K562 (cell line): ENCODE data around the gene OTUD1. TPM values are rescaled to one million over a fixed set of nuclear protein-coding genes. Genes with fewer than 3 reads are reported as not detected.

Experiments used
- ATAC-seq: fragments of 200-7000 bp; cut with Tn5 transposase; 3 replicates; pipeline ENCODE4 v1.9.1; 2020; ENCODE audit warnings: moderate library complexity
- BruUV-seq: library from RNA; stranded (reverse); fragments of 400-500 nt; replicated peaks from 2 replicates; lab custom pipeline; 2021; lab: Mats Ljungman, UMichigan
- CTCF ChIA-PET: fragments of 300-600 bp; formaldehyde crosslinking; extraction: SDS; loops from one replicate; lab custom pipeline; 2021; ENCODE audit warnings: low intra/inter-chr PET ratio; lab: Yijun Ruan, JAX
- POLR2A ChIA-PET: fragments of 300-600, 350-650 bp; sonication (Branson Sonifier 250); formaldehyde crosslinking; extraction: SDS; loops from one replicate; lab custom pipeline; 2021; ENCODE audit warnings: antibody characterized with exemption, inconsistent platforms; lab: Yijun Ruan, JAX
- DNase-seq, 4 experiments: peaks; one replicate each; pipeline versions ENCODE4 v3.0.0 to v3.0.0-alpha.2; 2011 to 2018; ENCODE audit warnings: low spot score in 3 of 4, mixed read lengths in 3 of 4; ENCODE audit errors: extremely low read depth in 1 of 4
- FAIRE-seq: peaks from 2 replicates; lab custom pipeline; 2011; peaks lifted over from hg19 to GRCh38; lab: Jason Lieb, UNC
- H2AFZ ChIP-seq: 2 replicates; pipeline ENCODE4 v1.6.0; 2011; ENCODE audit warnings: low read depth, low read length, control low read depth, inconsistent platforms
- H3K27ac ChIP-seq: fragments of 200-600 bp; 3 replicates; pipeline ENCODE4 v1.8.0; 2011; ENCODE audit warnings: low read depth, mild to moderate bottlenecking, control low read depth, inconsistent platforms, low read length, moderate library complexity, mixed read lengths; ENCODE audit errors: extremely low read depth
- H3K27me3 ChIP-seq, 2 experiments: fragments of 300-600 bp in 1 of 2; 2 replicates in 1 of 2; 3 replicates in 1 of 2; pipeline versions ENCODE4 v1.6.0 to v1.8.0; 2011; ENCODE audit warnings: inconsistent platforms in 2 of 2, low read length in 2 of 2, mild to moderate bottlenecking in 1 of 2, mixed read lengths in 1 of 2, moderate library complexity in 1 of 2; ENCODE audit not compliant: control insufficient read depth in 2 of 2, insufficient read depth in 2 of 2
- H3K36me3 ChIP-seq: fragments of 300-600 bp; 3 replicates; pipeline ENCODE4 v1.8.0; 2011; ENCODE audit warnings: mild to moderate bottlenecking, low read length, inconsistent platforms; ENCODE audit not compliant: control insufficient read depth, insufficient read depth
- H3K4me1 ChIP-seq, 2 experiments: fragments of 200-600 bp in 1 of 2; replicated peaks in 1 of 2; 2 replicates in 1 of 2; 3 replicates in 1 of 2; pipeline versions ENCODE4 v1.5.1 to v1.8.0; 2011; ENCODE audit warnings: inconsistent platforms in 2 of 2, low read length in 2 of 2, mild to moderate bottlenecking in 1 of 2, mixed read lengths in 1 of 2, moderate library complexity in 1 of 2; ENCODE audit not compliant: control insufficient read depth in 2 of 2, insufficient read depth in 2 of 2
- H3K4me2 ChIP-seq: 2 replicates; pipeline ENCODE4 v1.6.1; 2011; ENCODE audit warnings: low read length, control low read depth, inconsistent platforms, mixed read lengths; ENCODE audit not compliant: insufficient read depth
- H3K4me3 ChIP-seq: fragments of 200-600 bp; sonication (generic), shearing (Covaris generic); 2 replicates; pipeline ENCODE4 v1.5.1; 2016; ENCODE audit warnings: control low read depth, inconsistent platforms
- H3K79me2 ChIP-seq: fragments of 200-600 bp; 3 replicates; pipeline ENCODE4 v1.8.0; 2011; ENCODE audit warnings: low read length, inconsistent platforms; ENCODE audit not compliant: control insufficient read depth, insufficient read depth
- H3K9ac ChIP-seq, 2 experiments: 2 replicates each; pipeline versions ENCODE4 v1.6.0 to v1.6.1; 2011; ENCODE audit warnings: low read depth in 2 of 2, low read length in 2 of 2, control low read depth in 1 of 2, inconsistent platforms in 1 of 2, mild to moderate bottlenecking in 1 of 2, mixed read lengths in 1 of 2; ENCODE audit not compliant: insufficient read depth in 1 of 2
- H3K9me1 ChIP-seq: one replicate; pipeline ENCODE4 v1.6.0; 2011; ENCODE audit warnings: inconsistent platforms, mild to moderate bottlenecking, low read length, moderate library complexity; ENCODE audit not compliant: control insufficient read depth, insufficient read depth
- H3K9me3 ChIP-seq: replicated peaks from 2 replicates; pipeline ENCODE4 v1.5.1; 2011; ENCODE audit warnings: low read depth, low read length, inconsistent platforms; ENCODE audit not compliant: control insufficient read depth, insufficient read depth
- H4K20me1 ChIP-seq: replicated peaks from 2 replicates; pipeline ENCODE4 v1.6.1; 2011; ENCODE audit warnings: low read length, inconsistent platforms, mixed read lengths; ENCODE audit not compliant: control insufficient read depth, insufficient read depth
- CCNT2 ChIP-seq: IDR thresholded peaks from 2 replicates; pipeline ENCODE4 v1.6.1; 2011; ENCODE audit warnings: borderline replicate concordance, low read depth, mild to moderate bottlenecking, moderate library complexity, mixed read lengths, low read length; ENCODE audit not compliant: insufficient read length; ENCODE audit errors: extremely low read depth
- CXXC5 ChIP-seq: fragments of 250-450 bp; sonication (Bioruptor Pico); IDR thresholded peaks from 2 replicates; pipeline ENCODE4 v1.8.0; 2022; ENCODE audit warnings: inconsistent platforms, mild to moderate bottlenecking, moderate library complexity
- KAT7 ChIP-seq: sonication (generic); formaldehyde crosslinking; IDR thresholded peaks from 2 replicates; pipeline ENCODE4 v1.8.0; 2022; ENCODE audit warnings: missing genetic modification reagents, mild to moderate bottlenecking, borderline replicate concordance
- KLF13 ChIP-seq: fragments of 450-650 bp; IDR thresholded peaks from 2 replicates; pipeline ENCODE4 v1.6.1; 2016; ENCODE audit warnings: missing genetic modification characterization, low read depth, mild to moderate bottlenecking, missing compliant biosample characterization, moderate library complexity, borderline replicate concordance
- MAZ ChIP-seq, 2 experiments: fragments of 450-650 bp in 1 of 2; sonication (generic) in 1 of 2; formaldehyde crosslinking; IDR thresholded peaks in 1 of 2; conservative IDR thresholded peaks in 1 of 2; 2 replicates each; pipeline versions ENCODE4 v1.4.0 to v1.5.0; 2020; ENCODE audit warnings: mild to moderate bottlenecking in 1 of 2, missing genetic modification reagents in 1 of 2
- MLLT1 ChIP-seq, 2 experiments: fragments of 450-650 bp; IDR thresholded peaks; 2 replicates each; pipeline ENCODE4 v1.6.1; 2016
- PHTF2 ChIP-seq: fragments of 250-450 bp; sonication (Bioruptor Pico); IDR thresholded peaks from 2 replicates; pipeline ENCODE4 v1.5.0; 2021; ENCODE audit warnings: mild to moderate bottlenecking
- TFAP4 ChIP-seq: sonication (generic); formaldehyde crosslinking; IDR thresholded peaks from 2 replicates; pipeline ENCODE4 v1.8.0; 2022; ENCODE audit warnings: missing genetic modification reagents, mild to moderate bottlenecking, moderate library complexity, borderline replicate concordance
- UBTF ChIP-seq, 2 experiments: IDR thresholded peaks; 2 replicates each; pipeline ENCODE4 v1.6.1; 2012; ENCODE audit warnings: improper control_type of control experiment in 2 of 2, low read depth in 2 of 2, low read length in 2 of 2, borderline replicate concordance in 1 of 2
- ZBTB1 ChIP-seq: sonication (generic); formaldehyde crosslinking; IDR thresholded peaks from 2 replicates; pipeline ENCODE4 v1.8.1; 2023; ENCODE audit warnings: missing genetic modification reagents, low read depth, mild to moderate bottlenecking, borderline replicate concordance
- ZFX ChIP-seq: sonication (generic); formaldehyde crosslinking; IDR thresholded peaks from 2 replicates; pipeline ENCODE4 v1.8.0; 2022; ENCODE audit warnings: mild to moderate bottlenecking, missing genetic modification reagents, moderate library complexity
- ZNF561 ChIP-seq: fragments of 450-650 bp; formaldehyde crosslinking; conservative IDR thresholded peaks from 2 replicates; pipeline ENCODE4 v1.4.0; 2020; ENCODE audit warnings: mild to moderate bottlenecking, moderate library complexity
- WGBS: fragments of 100-300 bp; shearing (Covaris generic); methylation state at CpG from one replicate; pipeline ENCODE4 v1.1.6; 2016; ENCODE audit warnings: low coverage, mixed read lengths; ENCODE audit not compliant: insufficient coverage; ENCODE audit errors: missing lambda C conversion rate; 5-methylcytosine and 5-hydroxymethylcytosine counted together
- in situ Hi-C: fragments of 300-500 bp; cut with MboI; formaldehyde crosslinking; loops from 4 replicates; pipeline ENCODE4 v1.15.0; 2018; ENCODE audit warnings: inconsistent platforms, mixed read lengths
- intact Hi-C: fragments of 100-400 bp; cut with micrococcal nuclease; formaldehyde crosslinking; loops from 2 replicates; pipeline ENCODE4 v1.14.2; 2022
- polyA plus RNA-seq, 8 experiments: library from polyadenylated mRNA; depleted of rRNA in 4 of 8; stranded (reverse) in 5 of 8; unstranded in 3 of 8; fragments of >200 nt; fragmentation: Nextera tagmentation in 2 of 8; fragmentation: Illumina TruSeq in 1 of 8; extraction: Ambion mirVana in 2 of 8; extraction: Trizol in 1 of 8; gene quantifications; 2 replicates each; pipeline versions ENCODE4 v1.2.1 to v1.2.3, GENCODE V29; 2011 to 2014; ENCODE audit warnings: inconsistent platforms in 1 of 8, missing spikeins in 1 of 8
- total RNA-seq, 7 experiments: library from RNA; depleted of rRNA in 6 of 7; stranded (reverse); fragments of >200 nt in 6 of 7; fragmentation: Illumina TruSeq in 2 of 7; extraction: Trizol in 2 of 7; gene quantifications; 2 replicates each; pipeline versions ENCODE4 v1.2.1 to v1.2.3, GENCODE V29; 2011 to 2021; ENCODE audit warnings: low replicate concordance in 1 of 7

OTUD1 gene
- total and polyA plus RNA-seq, 9 of the 15 experiments (the other 6 are each of a cell fraction or from before 2014, with no cell fraction given), result 0.29 to 2.0 (median 0.49) TPM

GRCh38 chr10:23439961-23440889 lies 1.4 kb downstream of the OTUD1 start:
- no TSS peak for BruUV-seq
- in situ Hi-C loops (no loop called here), intact Hi-C loops (no loop called here)
- ChIA-PET CTCF (no interaction called here), POLR2A (interaction anchor here (0.8 kb wide), 1 partner anchor 9 kb away, joined by 4 read pairs; no protein-coding TSS in a partner anchor)
- Histone ChIP-seq H4K20me1 (no peaks in the 10 kb centered on the region; the same call in 1 of the 2 replicates), H3K4me3 (peak overlapping the region; percentile 77), H3K9me1 (no peaks in the 10 kb centered on the region), H3K36me3 (no peaks in the 10 kb centered on the region; the same call in 2 of the 3 replicates), H3K27ac (no peak overlapping the region), H3K4me1 (peaks cover 0 to 26% of the 10 kb centered on the region in 2 experiments; a peak in 4 of 5 replicates), H3K27me3 (peaks cover 0 to 4% of the 10 kb centered on the region in 2 experiments; a peak in 1 of 5 replicates), H3K9me3 (no peaks in the 10 kb centered on the region), H3K4me2 (peak overlapping the region; percentile 72), H3K79me2 (peaks cover 3% of the 10 kb centered on the region; the same call in 1 of the 3 replicates), H3K9ac (peak overlapping the region in 1 of 2 experiments; percentile 91; a peak in 2 of 4 replicates), H2AFZ (peak overlapping the region; percentile 55)
- ATAC-seq (no peak; the same call in 2 of the 3 replicates), DNase-seq (peak in 1 of 4 experiments; percentile 14), FAIRE-seq (no peak)
- WGBS, result 66% methylated on average over 27 of the region's 73 CpGs
- peak; percentile 46 for TF ChIP-seq ZFX (CRISPR knock-in tag)
- peak in 1 of 2 experiments; percentile 35; a peak in 1 of 4 replicates for TF ChIP-seq MLLT1 (IDR thresholded peaks at IDR 0.05)
- TF ChIP-seq TFAP4, result 0 out of 2 replicates have a peak, but pooled peaks have one; percentile 26
- 0 out of 4 replicates have a peak, but pooled peaks of 1 of the 2 experiments have one; percentile 8 for TF ChIP-seq UBTF (IDR thresholded peaks at IDR 0.05; ENCODE audit: borderline replicate concordance in 1 of 2, low read depth in 2 of 2, low read length in 2 of 2)
- TF ChIP-seq KAT7 (CRISPR knock-in tag), result peak; percentile 55; the same call in 1 of the 2 replicates
- peak; percentile 54; the same call in 1 of the 2 replicates for TF ChIP-seq ZBTB1 (CRISPR knock-in tag)
- TF ChIP-seq KLF13 (tag), result no peak
- no peak for TF ChIP-seq CCNT2
- TF ChIP-seq ZNF561 (CRISPR knock-in tag), result no peak
- TF ChIP-seq PHTF2, result no peak
- TF ChIP-seq CXXC5 (CRISPR knock-in tag), result peak; percentile 6; the same call in 1 of the 2 replicates
- 0 out of 4 replicates have a peak, but pooled peaks of 1 of the 2 experiments have one; percentile 35 for TF ChIP-seq MAZ (CRISPR knock-in tag; conservative IDR thresholded peaks at IDR 0.05 in 1 of 2, IDR thresholded peaks at IDR 0.05 in 1 of 2)
